RWPE1 (cell line): ENCODE results near the gene LSR.

ENCODE experiments used
- CTCF ChIA-PET: fragments of 350-600 bp; sonication (Branson Sonifier 250); formaldehyde crosslinking; extraction: SDS; loops from one replicate; lab custom pipeline; 2021; lab: Yijun Ruan, JAX
- POLR2A ChIA-PET: fragments of 400-600 bp; formaldehyde crosslinking; extraction: SDS; loops from one replicate; lab custom pipeline; 2020; ENCODE audit warnings: antibody characterized with exemption; ENCODE audit not compliant: low non-redundant PET; lab: Yijun Ruan, JAX
- DNase-seq: peaks from one replicate; pipeline ENCODE4 v3.0.0; 2012; ENCODE audit warnings: low spot score
- H3K27ac ChIP-seq: fragments of 450-650 bp; 2 replicates; pipeline ENCODE4 v1.5.1; 2017
- CTCF ChIP-seq: fragments of 450-650 bp; conservative IDR thresholded peaks from 2 replicates; pipeline ENCODE4 v1.5.1; 2017; ENCODE audit warnings: low read depth, mild to moderate bottlenecking

LSR gene

GRCh38 chr19:35304036-35304435 is 55.2 kb downstream of the LSR start:
- TF ChIP-seq CTCF: no peak
- POLR2A ChIA-PET: no interaction called here
- no peak overlapping the region for H3K27ac ChIP-seq
- no peak for DNase-seq
- CTCF ChIA-PET: no interaction called here

GRCh38 chr19:35305181-35305580 is 56.4 kb downstream of the LSR start:
- H3K27ac ChIP-seq: no peak overlapping the region
- ChIA-PET CTCF (interaction anchor here (0.7 kb wide), 1 partner anchor 78 kb away, joined by 3 read pairs; no protein-coding TSS in a partner anchor), POLR2A (no interaction called here)
- DNase-seq: no peak
- TF ChIP-seq CTCF: no peak

- CTCF ChIA-PET: interaction anchor here (0.7 kb wide), 1 partner anchor 41 kb away, joined by 3 read pairs; no protein-coding TSS in a partner anchor
- no peak for DNase-seq
- POLR2A ChIA-PET: interaction anchor here (0.6 kb wide), 1 partner anchor 196 kb away, joined by 5 read pairs; no protein-coding TSS in a partner anchor
- no peak overlapping the region for H3K27ac ChIP-seq
- TF ChIP-seq CTCF: no peak
Measured at GRCh38 chr19:35306473-35307246, 57.9 kb downstream of the LSR start.

GRCh38 chr19:35307931-35308330 is 59.1 kb downstream of the LSR start:
- CTCF ChIA-PET: interaction anchor here (0.7 kb wide), 2 partner anchors 228 to 234 kb away, joined by 3 to 4 read pairs; no protein-coding TSS in a partner anchor
- H3K27ac ChIP-seq: no peak overlapping the region
- POLR2A ChIA-PET: no interaction called here
- DNase-seq: no peak
- TF ChIP-seq CTCF: no peak

- TF ChIP-seq CTCF: no peak
- ChIA-PET CTCF (no interaction called here), POLR2A (interaction anchor here (1.1 kb wide), 1 partner anchor 30 kb away, joined by 5 read pairs; no protein-coding TSS in a partner anchor)
- DNase-seq: no peak
- no peak overlapping the region for H3K27ac ChIP-seq
Measured at GRCh38 chr19:35308910-35309309, 60.1 kb downstream of the LSR start.

GRCh38 chr19:35309481-35310279 is 60.9 kb downstream of the LSR start:
- ChIA-PET POLR2A (interaction anchor here (1.1 kb wide), 1 partner anchor 31 kb away, joined by 5 read pairs; no protein-coding TSS in a partner anchor), CTCF (interaction anchor here (0.6 kb wide), 1 partner anchor 96 kb away, joined by 6 read pairs; no protein-coding TSS in a partner anchor)
- H3K27ac ChIP-seq: no peak overlapping the region
- no peak for TF ChIP-seq CTCF
- no peak for DNase-seq
